Neural progenitor cell (in vitro differentiated cells): Measurements from ENCODE around the gene TNC. TPM values are rescaled to one million over a fixed set of nuclear protein-coding genes. Genes with fewer than 3 reads are reported as not detected.

ENCODE experiments used
- DNase-seq: peaks from one replicate; pipeline ENCODE4 v3.0.0-alpha.2; 2016; ENCODE audit warnings: low spot score
- H2AFZ ChIP-seq: fragments of 200-600 bp; sonication (generic); replicated peaks from 2 replicates; pipeline ENCODE4 v1.6.1; 2016; ENCODE audit warnings: antibody characterized with exemption
- H3F3A ChIP-seq: fragments of 200-600 bp; sonication (generic); 2 replicates; pipeline ENCODE4 v1.6.1; 2016; ENCODE audit warnings: antibody characterized with exemption, low read depth
- H3K27ac ChIP-seq: fragments of 200-600 bp; sonication (generic); 2 replicates; pipeline ENCODE4 v1.5.1; 2016; ENCODE audit warnings: mild to moderate bottlenecking
- H3K27me3 ChIP-seq: fragments of 200-600 bp; sonication (generic); 2 replicates; pipeline ENCODE4 v1.6.1; 2016; ENCODE audit warnings: mild to moderate bottlenecking, moderate library complexity
- H3K36me3 ChIP-seq: fragments of 200-600 bp; sonication (generic); 2 replicates; pipeline ENCODE4 v1.5.1; 2016
- H3K4me1 ChIP-seq: fragments of 200-600 bp; sonication (generic); 2 replicates; pipeline ENCODE4 v1.6.1; 2016; ENCODE audit warnings: mixed run types
- H3K4me2 ChIP-seq: fragments of 200-600 bp; sonication (generic); 2 replicates; pipeline ENCODE4 v1.6.1; 2016
- H3K4me3 ChIP-seq: fragments of 200-600 bp; sonication (generic); 2 replicates; pipeline ENCODE4 v1.5.1; 2016
- H3K79me2 ChIP-seq: fragments of 200-600 bp; sonication (generic); 2 replicates; pipeline ENCODE4 v1.6.1; 2016; ENCODE audit warnings: low read depth
- H3K9ac ChIP-seq: fragments of 200-600 bp; sonication (generic); 2 replicates; pipeline ENCODE4 v1.6.1; 2016
- H3K9me3 ChIP-seq: fragments of 200-600 bp; sonication (generic); 2 replicates; pipeline ENCODE4 v1.5.1; 2016; ENCODE audit warnings: low read depth
- H4K20me1 ChIP-seq: fragments of 200-600 bp; sonication (generic); 2 replicates; pipeline ENCODE4 v1.6.1; 2016; ENCODE audit warnings: low read depth
- H3K27ac Mint-ChIP-seq: 3 replicates; pipeline ENCODE4 v1.8.0; 2021; ENCODE audit warnings: mixed read lengths
- H3K27me3 Mint-ChIP-seq: 2 replicates; pipeline ENCODE4 v1.8.0; 2022; ENCODE audit warnings: low read depth, mild to moderate bottlenecking, inconsistent platforms, moderate library complexity, mixed read lengths; ENCODE audit not compliant: insufficient read depth
- H3K36me3 Mint-ChIP-seq: 3 replicates; pipeline ENCODE4 v1.8.0; 2021; ENCODE audit warnings: mixed read lengths
- H3K4me1 Mint-ChIP-seq: 3 replicates; pipeline ENCODE4 v1.8.0; 2021; ENCODE audit warnings: mixed read lengths
- H3K4me3 Mint-ChIP-seq: 3 replicates; pipeline ENCODE4 v1.8.0; 2021; ENCODE audit warnings: mild to moderate bottlenecking, moderate library complexity, mixed read lengths
- H3K9me3 Mint-ChIP-seq: 3 replicates; pipeline ENCODE4 v1.8.0; 2020; ENCODE audit warnings: mixed read lengths
- EZH2 ChIP-seq: fragments of 200-600 bp; sonication (generic); IDR thresholded peaks from 2 replicates; pipeline ENCODE4 v1.6.1; 2017; ENCODE audit warnings: antibody characterized with exemption, mild to moderate bottlenecking, moderate library complexity
- EZH2phosphoT487 ChIP-seq: fragments of 200-600 bp; sonication (generic); IDR thresholded peaks from 2 replicates; pipeline ENCODE4 v1.6.1; 2017; ENCODE audit warnings: antibody characterized with exemption
- total RNA-seq: library from RNA; depleted of rRNA; stranded (reverse); fragments of >200 nt; gene quantifications from 2 replicates; pipeline ENCODE4 v1.2.3, GENCODE V29; 2015; ENCODE audit warnings: low replicate concordance
- TF ChIP-seq, protein P1 (sequence below): fragments of 200-600 bp; sonication (generic); IDR thresholded peaks from 2 replicates; pipeline ENCODE4 v1.5.1; 2017; ENCODE audit warnings: antibody characterized with exemption, mild to moderate bottlenecking

Gene TNC
- total RNA-seq, 1 donor from 2014 or later: 54.9 TPM

DNA sequence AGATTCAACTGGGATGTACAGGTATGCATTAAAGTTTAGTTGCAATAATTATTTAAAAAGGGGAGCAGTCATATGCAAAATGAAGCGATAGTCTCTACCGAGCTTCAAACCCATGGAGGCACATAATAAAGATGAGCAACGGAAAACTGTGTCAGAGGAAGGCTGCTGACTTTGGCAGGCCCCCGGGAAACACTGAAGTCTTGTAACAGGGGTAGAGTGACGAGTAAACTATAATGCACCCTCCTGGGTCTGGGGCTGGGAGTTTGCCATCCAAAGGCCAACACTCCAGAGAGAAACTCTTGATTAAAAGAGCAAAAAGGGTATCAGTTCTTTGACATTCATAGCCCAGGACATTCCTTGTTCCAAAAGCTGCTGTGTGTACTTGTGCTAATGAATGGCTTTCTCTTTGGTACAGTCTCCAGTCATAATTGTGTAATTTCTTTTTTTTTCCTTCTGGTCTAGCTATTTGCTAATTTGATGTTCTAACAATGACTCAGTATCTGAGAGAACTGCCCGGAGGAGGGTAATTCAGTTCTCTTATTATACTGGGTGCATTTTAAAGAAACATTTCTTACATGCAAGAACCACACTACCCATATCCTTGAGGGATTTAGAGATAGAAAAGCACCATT lies 59.2 kb downstream of the TNC start:
- DNase-seq: no peak
- no peak for TF ChIP-seq EZH2
- no peak for TF ChIP-seq EZH2phosphoT487
- TF ChIP-seq, protein P1, sequence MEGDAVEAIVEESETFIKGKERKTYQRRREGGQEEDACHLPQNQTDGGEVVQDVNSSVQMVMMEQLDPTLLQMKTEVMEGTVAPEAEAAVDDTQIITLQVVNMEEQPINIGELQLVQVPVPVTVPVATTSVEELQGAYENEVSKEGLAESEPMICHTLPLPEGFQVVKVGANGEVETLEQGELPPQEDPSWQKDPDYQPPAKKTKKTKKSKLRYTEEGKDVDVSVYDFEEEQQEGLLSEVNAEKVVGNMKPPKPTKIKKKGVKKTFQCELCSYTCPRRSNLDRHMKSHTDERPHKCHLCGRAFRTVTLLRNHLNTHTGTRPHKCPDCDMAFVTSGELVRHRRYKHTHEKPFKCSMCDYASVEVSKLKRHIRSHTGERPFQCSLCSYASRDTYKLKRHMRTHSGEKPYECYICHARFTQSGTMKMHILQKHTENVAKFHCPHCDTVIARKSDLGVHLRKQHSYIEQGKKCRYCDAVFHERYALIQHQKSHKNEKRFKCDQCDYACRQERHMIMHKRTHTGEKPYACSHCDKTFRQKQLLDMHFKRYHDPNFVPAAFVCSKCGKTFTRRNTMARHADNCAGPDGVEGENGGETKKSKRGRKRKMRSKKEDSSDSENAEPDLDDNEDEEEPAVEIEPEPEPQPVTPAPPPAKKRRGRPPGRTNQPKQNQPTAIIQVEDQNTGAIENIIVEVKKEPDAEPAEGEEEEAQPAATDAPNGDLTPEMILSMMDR: no peak
- Mint-ChIP-seq H3K9me3 (no peaks in the 10 kb centered on the region), H3K27ac (no peak overlapping the region), H3K4me1 (no peaks in the 10 kb centered on the region), H3K4me3 (no peak overlapping the region), H3K27me3 (peaks cover 2% of the 10 kb centered on the region), H3K36me3 (no peaks in the 10 kb centered on the region)
- Histone ChIP-seq H2AFZ (no peak overlapping the region), H3K27me3 (no peaks in the 10 kb centered on the region), H3K4me1 (no peaks in the 10 kb centered on the region), H3K4me2 (no peak overlapping the region), H3K4me3 (no peak overlapping the region), H3K27ac (no peak overlapping the region), H3K79me2 (no peaks in the 10 kb centered on the region), H3K9me3 (no peaks in the 10 kb centered on the region), H3K36me3 (no peaks in the 10 kb centered on the region), H4K20me1 (no peaks in the 10 kb centered on the region), H3F3A (no peaks in the 10 kb centered on the region), H3K9ac (no peak overlapping the region)

DNA sequence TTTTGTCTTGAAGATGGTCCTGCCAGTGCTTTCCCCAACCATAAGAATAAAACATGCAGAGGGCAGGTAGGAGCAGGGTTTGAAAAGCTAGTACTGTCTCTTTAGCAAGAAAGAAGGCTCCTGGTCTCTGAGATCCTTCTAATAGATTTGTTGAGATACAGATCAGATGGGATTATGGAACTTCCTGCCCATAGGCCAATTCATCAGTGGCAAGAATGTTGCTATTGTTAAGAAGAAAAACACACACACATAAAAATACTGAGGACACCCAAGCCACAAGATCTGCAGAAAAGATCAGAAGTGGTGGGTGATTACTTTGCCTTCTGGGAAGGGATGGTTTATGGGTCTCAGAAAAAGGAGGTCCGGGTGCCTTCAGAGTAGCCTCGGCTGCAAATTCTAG lies 59.8 kb downstream of the TNC start:
- no peaks in the 10 kb centered on the region for H3K36me3 ChIP-seq
- no peak overlapping the region for H2AFZ ChIP-seq
- no peak for TF ChIP-seq EZH2phosphoT487
- TF ChIP-seq EZH2: no peak
- TF ChIP-seq, protein P1: no peak
- no peak overlapping the region for H3K27ac ChIP-seq
- no peak overlapping the region for H3K4me3 ChIP-seq
- Mint-ChIP-seq H3K4me3 (no peak overlapping the region), H3K9me3 (no peaks in the 10 kb centered on the region), H3K27ac (no peak overlapping the region), H3K4me1 (no peaks in the 10 kb centered on the region), H3K36me3 (no peaks in the 10 kb centered on the region), H3K27me3 (peaks cover 2% of the 10 kb centered on the region)
- H3K79me2 ChIP-seq: no peaks in the 10 kb centered on the region
- no peak for DNase-seq
- no peaks in the 10 kb centered on the region for H3K27me3 ChIP-seq
- no peak overlapping the region for H3K4me2 ChIP-seq
- H3K9ac ChIP-seq: no peak overlapping the region
- H4K20me1 ChIP-seq: no peaks in the 10 kb centered on the region
- no peaks in the 10 kb centered on the region for H3K4me1 ChIP-seq
- no peaks in the 10 kb centered on the region for H3K9me3 ChIP-seq
- H3F3A ChIP-seq: no peaks in the 10 kb centered on the region

DNA sequence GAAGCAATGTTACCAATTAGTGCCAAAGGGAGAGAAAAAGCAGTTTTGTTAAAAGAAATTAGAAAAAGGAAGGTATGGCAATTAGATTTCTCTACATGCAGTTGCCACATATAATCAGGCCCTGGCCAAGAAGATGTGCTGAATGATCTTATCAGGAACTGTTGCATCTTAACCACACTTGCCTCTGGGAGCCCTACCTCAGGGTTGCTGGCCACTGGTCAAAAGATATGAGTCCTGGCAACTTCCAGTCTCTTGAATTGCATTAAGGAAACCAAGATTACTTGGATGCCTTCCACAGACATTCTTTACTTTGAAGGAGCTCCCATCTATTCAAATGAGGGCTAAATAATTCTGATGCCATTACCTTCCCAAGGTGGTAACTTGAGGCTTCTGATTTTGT lies 60.4 kb downstream of the TNC start:
- DNase-seq: no peak
- Histone ChIP-seq H3K4me3 (no peak overlapping the region), H3F3A (no peaks in the 10 kb centered on the region), H2AFZ (no peak overlapping the region), H3K27ac (no peak overlapping the region), H3K27me3 (no peaks in the 10 kb centered on the region), H3K79me2 (no peaks in the 10 kb centered on the region), H3K4me1 (no peaks in the 10 kb centered on the region), H4K20me1 (no peaks in the 10 kb centered on the region), H3K9me3 (no peaks in the 10 kb centered on the region), H3K36me3 (no peaks in the 10 kb centered on the region), H3K4me2 (no peak overlapping the region), H3K9ac (no peak overlapping the region)
- no peaks in the 10 kb centered on the region for H3K9me3 Mint-ChIP-seq
- H3K27me3 Mint-ChIP-seq: peaks cover 2% of the 10 kb centered on the region
- H3K36me3 Mint-ChIP-seq: no peaks in the 10 kb centered on the region
- no peaks in the 10 kb centered on the region for H3K4me1 Mint-ChIP-seq
- H3K27ac Mint-ChIP-seq: no peak overlapping the region
- TF ChIP-seq EZH2phosphoT487: no peak
- TF ChIP-seq, protein P1: no peak
- TF ChIP-seq EZH2: no peak
- no peak overlapping the region for H3K4me3 Mint-ChIP-seq
